Activated T-helper 1 cell treated with anti-CD3 and anti-CD28 coated beads, Interleukin-2, amount 50 U/mL, for 16 hours (primary cell): ENCODE measurements around the gene SYNE2.

Experiments
- DNase-seq, 2 donors: peaks; one replicate each; pipeline ENCODE4 v3.0.0-alpha.2; 2020; ENCODE audit warnings: low read depth in 1 of 2, low spot score in 1 of 2

Gene SYNE2

DNA sequence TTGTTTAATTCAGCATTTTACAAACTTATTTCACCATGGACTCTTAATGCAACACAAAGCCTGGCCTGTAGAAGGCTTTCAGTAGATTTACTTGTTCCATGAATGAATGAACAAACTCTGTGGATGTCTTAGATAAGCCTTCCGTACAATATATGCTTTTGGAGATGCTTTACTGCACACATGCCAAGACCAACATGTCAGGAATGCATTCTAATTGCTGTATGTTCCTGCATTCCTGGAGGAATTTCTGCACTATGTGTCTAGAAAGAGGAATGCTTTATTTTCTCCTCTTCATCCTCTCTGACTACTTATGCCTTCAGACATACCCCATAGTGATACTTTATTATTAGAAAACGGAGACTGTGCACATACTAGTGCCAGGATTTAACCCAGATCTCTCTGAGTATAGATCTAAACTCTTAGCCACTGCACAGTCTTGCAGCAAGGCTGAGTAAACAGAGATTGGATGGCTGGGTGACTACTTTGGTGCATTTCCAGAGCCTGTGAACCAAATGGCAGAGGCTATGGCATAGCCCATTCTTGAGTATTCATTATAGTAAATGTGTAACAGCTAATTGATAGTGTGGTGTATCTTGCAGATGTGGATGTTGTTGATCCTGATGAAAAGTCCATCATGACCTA, 108.2 kb downstream of the SYNE2 start:
- no peak for DNase-seq

DNA sequence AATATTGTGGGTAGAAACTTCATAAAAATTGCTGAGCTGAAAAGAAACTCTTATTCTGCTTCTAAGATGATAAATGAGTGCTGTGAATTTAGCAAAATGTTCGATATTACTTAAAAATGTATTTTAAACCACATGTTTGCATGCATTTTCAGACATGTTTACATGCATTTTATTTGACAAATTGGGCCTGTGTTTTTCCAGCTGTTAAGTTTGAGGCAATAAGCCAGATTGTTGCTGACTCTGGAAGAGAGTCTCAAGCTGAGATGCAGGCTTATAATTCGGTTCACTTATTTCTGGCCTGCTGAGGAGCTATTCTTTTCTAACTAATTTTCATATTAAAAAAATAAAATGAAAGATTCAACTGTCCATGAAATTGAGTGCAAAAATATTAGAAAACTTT, 110.1 kb downstream of the SYNE2 start:
- no peak for DNase-seq

DNA sequence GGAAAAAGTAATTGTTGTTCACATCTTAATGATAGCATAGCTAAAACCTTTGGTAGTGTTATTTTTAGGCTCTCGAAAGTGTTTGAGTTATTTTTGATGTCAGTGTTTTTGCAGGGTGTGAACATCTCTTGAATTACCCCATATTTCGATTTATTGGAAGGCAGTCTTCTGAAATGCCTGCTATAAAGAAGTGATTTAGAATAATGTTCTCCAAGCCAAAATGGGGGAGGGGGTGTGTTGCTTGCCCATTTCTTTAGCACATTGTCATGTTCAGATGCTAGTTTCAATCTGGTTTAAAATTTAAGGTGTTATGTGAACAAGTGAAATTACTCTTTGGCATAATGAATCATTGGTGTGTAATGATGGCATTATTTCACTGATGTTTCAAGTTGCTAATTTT, 110.6 kb downstream of the SYNE2 start:
- DNase-seq: no peak

DNA sequence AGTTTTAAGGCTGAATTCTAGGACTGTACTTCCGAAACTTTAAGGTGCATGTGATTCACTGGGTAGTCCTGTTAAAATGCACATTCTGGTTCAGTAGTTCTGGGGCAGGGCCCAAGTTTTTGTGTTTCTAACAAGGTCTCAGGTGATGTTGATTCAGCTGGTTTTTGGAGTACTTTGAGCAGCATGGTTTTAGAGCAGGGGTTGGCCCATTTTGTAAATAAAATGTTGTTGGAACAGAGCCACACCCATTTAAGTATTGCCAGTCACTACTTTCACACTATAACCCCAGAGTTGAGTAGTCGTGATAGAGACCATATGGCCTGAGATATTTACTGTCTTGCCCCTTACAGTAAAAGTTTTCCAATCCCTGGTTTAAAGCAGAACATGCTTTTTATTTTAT, 111.3 kb downstream of the SYNE2 start:
- DNase-seq: no peak

DNA sequence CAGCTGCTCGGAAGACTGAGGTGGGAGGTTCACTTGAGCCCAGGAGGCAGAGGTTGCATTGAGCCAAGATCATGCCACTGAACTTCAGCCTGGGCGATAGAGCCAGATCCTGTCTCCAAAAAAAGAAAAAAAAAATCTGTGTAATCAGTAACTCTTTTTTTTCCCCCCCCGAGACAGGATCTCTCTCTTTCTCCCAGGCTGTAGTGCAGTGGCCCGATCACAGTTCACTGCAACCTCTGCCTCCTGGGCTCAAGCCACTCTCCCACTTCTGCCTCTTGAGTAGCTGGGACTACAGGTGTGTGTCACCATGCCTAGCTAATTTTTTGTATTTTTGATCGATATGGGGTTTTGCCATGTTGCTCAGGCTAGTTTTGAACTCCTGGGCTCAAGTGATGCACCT, 113.6 kb downstream of the SYNE2 start:
- DNase-seq: no peak

DNA sequence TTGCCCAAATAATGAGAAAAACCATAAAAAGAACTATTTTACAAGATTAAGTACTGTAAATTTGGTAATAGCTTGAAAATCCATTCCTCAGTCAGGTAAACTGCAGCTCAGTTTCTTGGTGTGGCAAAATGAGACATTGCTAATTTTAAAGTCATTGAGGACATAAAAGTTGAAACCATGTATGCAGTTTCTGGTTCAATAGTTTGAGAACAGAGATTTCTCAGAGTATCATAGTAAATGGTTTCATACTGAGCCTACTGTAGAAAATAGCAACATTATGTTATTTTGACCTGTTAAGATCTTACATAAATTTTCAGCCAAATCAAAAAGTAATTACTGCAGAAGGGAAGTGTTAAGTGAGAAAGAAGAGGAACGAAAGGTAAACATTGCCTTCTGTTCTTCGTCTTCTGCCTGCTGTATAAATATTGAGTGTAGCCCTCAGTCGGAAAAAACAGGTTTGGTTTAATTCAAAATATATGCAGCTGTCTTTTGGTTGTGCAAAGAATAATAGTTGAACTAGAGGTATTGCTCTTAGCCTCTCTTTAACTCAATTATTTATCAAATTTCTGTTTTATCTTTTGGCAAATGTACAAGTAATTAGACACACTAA, 119.6 kb downstream of the SYNE2 start:
- DNase-seq: no peak

DNA sequence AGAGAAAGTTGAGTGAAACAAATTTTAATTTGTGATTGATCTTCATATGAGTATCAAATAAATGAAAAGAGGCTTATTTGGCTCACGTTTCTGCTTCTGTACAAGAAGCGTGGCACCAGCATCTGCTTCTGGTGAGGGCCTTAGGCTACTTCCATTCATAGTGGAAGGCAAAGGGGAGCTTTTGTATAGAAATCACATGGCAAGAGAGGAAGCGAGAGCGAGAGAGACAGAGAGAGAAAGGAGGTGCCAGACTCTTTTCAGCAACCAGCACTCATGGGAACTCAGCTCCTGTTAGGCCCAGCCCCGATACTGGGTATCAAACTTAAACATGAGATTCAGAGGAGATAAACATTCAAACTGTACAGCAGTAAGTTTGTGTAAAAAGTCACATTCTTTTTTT, 121.4 kb downstream of the SYNE2 start:
- no peak for DNase-seq

DNA sequence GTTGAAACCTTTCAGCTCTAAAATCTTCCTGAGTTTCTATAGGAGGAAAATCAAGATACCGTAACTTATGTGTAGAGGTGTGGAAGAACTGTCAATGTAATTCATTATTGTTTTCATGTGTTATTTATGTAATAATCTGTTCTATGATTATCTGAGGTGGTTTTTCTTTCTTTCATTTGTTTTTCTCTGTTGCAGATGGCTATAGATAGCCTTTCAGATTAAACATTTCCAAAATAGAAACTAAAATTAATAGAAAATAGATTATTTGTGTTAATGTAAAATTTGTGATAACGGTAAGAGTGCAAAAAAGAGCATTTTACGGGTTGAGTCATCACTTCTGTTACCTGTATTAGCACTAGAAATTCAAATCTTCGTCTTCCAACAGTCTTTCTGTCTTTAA, 128.8 kb downstream of the SYNE2 start:
- no peak for DNase-seq

DNA sequence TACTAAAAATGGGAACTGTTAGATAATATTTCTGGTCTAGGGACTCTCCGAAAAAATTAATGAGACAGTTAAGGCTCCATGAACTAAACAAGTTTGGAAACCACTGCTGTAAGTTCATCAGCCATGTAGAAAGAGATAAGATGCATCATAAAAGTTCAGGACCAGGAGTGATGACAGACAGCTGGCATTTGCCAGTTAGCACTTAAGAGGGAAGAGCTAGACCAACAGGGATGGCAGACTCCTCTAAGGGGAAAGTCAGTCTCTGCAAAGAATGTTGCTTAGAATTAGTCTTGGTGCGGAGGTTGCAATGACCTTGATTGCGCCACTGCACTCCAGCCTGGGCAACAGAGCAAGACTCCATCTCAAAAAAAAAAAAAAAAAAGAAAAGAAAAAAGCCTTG, 129.4 kb downstream of the SYNE2 start:
- no peak for DNase-seq

DNA sequence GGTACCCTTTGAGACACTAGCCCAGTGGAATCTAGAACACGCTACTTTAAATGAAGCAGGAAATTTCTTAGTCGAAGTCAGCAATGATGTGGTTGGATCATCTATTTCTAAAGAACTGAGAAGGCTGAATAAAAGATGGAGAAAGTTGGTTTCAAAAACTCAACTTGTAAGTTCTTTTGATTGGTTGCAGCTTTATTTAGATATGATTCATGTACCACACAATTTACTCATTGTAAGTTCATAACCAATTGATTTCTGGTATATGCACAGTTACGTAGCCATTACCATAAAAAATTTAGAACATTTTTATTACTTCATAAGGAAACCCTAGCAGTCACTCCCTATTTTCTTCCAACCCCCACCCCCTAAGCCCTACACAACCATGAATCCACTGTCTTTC, 129.8 kb downstream of the SYNE2 start:
- no peak for DNase-seq

DNA sequence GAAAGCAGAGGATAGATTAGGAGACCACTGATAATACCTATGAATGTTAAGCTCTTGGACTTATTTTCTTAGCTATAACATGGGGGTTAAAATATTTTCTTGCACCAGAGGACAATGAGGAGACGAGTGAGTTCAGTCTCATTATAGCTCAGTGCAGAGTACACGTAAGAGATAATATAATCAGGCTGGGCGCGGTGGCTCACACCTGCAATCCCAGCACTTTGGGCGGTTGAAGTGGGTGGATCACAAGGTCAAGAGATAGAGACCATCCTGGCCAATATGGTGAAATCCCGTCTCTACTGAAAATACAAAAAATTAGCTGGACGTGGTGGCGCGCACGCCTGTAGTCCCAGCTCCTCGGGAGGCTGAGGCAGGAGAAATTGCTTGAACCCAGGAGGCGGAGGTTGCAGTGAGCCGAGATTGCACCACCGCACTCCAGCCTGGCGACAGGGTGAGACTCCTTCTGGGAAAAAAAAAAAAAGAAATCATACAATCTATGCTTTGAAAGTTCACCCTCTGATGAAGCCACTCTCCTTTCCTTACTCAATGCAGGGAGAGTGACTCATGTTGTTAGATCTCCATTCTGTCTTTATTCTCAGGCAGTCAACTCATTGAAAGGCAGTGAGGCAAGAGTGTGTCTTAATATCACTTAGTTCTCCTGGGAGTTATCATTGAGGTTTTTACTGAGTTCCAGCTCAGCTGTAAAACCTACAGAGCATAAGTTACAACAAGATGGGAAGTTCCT, 134.2 kb downstream of the SYNE2 start:
- no peak for DNase-seq

DNA sequence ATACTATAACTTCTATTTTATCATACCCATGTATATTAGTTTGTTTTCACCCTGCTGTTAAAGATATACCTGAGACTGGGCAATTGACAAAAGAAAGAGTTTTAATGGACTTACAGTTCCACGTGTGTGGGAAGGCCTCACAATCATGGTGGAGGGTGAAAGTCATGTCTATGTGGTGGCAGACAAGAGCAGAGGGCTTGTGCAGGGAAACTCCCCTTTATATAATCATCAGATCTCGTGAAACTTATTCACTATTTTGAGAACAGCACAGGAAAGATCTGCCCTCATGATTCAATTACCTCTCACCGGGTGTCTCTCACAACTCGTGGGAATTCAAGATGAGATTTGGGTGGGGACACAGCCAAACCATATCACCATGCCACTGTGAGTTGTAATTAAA, 135.8 kb downstream of the SYNE2 start:
- DNase-seq: no peak

DNA sequence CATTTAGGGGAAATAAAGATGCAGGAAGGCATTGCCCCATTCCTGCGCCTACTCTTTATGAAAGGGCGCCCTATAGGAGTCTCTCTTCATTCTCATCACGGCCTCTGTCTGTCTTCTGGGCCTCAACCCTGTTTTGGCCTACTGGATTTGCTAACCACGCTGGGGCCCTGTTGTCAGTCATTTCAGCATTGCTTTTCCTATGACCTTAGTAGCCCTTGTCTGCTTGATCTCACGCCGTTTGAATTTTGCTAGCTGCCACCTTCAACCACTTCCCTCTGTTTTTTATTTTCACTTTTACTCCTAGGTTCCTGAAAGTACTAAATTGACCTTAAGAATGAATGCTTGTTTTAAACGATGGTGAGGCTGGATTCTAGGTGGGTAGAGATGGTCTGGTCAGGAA, 139.0 kb downstream of the SYNE2 start:
- no peak for DNase-seq

DNA sequence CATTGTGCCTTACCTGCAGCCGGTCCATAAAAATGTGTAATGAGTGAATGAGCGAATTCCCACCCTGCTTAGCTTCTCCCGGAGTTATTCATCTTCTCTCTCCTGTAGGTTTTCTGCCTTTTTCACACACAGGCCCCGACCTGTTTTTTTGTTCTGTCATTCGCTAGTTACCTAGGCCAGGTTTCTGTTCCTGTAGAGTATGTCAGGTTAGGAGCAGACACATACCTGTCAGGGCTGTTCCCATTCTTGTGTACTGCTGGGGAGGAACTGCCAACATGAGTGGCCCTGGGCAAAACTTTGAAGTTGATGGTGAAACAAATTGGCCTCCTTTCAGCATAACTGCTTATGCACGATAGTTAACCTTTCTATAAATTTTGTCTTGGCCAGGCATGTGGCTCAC, 140.1 kb downstream of the SYNE2 start:
- no peak for DNase-seq

DNA sequence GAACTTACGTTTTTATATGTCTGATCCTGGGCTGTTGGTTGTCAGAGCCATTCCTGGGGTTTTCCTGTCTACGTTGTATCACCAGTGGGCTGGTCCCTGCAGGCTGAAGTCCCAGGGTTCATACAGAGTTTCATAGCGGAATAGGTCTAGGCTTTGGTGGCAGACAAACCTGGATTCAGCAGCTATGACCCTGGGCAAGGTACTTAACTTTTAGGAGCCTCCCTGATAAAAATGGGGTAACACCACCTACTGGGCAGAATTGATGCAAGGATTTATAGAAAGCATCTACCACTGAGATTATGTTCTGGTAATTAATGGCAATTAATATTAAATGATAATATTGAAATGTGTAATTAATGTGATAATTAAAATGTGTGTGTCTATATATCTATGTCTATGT, 141.2 kb downstream of the SYNE2 start:
- no peak for DNase-seq

DNA sequence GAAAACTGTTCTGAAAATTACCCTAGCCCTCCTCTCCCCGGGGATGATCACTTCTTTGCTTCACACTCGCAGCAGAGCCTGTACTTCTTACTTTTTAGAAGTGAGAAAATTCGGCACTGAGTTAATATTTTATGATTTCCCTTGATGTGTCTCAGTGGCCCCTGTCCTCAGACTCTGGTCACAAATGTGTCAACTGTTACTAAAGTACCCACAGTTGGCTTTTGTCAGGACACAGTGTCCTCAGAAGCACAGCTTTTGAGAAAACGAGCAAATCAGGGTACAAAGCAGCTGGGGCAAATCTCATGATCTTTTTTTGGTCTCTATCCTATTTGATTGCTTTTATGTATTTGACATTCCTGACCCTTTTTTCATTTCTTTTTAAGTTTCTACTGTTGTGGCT, 142.5 kb downstream of the SYNE2 start:
- no peak for DNase-seq

DNA sequence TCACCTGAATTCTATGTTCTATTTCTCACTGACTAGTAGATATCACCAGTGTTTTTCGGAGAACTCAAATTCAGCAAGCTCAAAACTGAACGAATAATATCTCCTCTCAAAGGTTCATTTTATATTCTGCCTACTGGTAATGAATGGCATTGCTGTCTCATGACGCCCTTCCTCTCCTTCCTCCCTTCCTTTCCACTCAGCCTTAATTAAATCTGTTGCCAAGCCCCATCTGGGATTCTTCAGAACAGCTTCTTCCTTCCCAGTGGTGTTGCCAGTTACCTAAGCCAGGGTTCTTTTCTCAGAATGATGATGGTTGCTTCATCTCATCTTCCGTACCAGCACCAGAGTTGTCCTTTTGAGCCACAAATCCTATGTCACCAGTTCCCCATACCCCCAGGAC, 143.2 kb downstream of the SYNE2 start:
- DNase-seq: no peak

DNA sequence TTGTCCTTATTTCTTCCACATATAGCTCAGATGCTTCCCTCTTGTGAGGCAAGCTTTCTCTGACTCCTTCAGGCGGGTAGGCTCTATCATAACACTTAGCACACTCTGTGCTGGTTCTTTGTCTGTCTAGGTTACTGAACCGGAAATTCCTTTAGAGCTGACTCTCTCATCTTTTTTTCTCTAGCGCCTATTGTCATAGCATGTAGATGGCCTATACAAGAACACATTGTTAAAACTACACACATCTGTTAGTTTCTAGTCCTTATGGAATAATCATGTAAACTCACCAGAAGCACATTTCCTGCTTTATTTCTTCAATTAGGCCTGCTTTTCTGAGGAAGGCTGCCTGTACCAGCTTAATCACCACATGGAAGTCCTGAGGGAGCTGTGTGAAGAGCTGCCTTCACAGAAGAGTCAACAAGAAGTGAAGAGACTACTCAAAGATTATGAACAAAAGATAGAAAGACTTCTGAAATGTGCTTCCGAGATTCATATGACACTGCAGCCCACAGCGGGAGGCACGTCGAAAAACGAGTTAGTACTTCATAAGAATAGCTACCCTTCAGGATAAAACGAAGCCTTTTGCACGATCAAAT, 143.9 kb downstream of the SYNE2 start:
- no peak for DNase-seq

DNA sequence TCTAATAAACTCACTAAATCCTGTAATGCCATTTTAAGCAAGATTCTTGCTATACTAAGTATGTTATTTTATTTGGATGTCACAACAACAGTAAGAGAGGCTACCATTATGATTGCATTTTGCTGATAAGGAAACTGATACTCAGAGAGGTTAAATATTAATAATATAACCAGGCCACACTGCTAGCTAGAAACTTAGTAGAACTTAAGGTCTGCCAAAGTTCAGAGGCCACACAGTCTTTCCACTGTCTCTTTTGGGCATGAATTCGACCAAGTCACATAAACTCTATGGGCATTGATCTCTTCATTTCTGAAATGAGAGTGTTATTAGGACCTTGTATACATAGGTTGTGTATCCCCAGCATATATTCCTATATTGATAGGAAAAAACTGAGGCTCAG, 147.9 kb downstream of the SYNE2 start:
- no peak for DNase-seq

DNA sequence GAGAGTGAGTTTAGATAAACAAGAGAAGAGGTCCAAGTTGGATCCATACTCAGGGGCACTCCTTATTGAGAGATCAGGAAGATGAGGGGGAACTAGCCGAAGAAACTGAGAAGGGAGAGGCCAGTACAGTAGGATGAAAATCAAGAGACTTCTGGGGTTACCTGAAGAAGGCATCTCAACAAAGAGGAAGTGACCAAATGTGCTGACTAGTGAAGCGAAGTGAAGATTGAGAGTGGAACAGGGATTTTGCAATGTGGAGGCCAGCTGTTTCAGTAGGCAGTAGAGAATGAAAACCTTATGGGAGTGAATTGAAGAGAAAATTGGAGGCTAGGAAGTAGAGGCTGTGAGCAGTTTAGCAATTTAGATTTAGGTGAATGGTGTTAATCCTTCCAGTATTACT, 153.0 kb downstream of the SYNE2 start:
- DNase-seq: no peak

DNA sequence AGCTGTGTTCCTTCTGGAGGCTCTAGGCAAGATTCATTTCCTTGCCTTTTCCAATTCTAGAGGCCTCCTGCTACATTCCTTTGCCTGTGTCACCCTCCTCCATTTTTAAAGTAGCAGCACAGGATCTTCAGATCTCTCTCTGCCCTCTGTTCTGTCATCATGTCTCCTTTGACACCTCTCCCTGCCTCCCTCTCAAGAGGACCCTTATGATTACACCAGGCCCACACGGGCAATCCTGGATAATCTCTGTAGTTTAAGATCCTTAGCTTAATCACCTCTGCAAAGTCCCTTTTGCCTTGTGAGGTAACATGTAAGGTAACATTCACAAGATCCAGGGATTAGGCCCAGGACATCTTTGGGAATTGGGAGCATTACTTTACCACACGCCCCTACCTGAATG, 155.2 kb downstream of the SYNE2 start:
- DNase-seq: no peak

DNA sequence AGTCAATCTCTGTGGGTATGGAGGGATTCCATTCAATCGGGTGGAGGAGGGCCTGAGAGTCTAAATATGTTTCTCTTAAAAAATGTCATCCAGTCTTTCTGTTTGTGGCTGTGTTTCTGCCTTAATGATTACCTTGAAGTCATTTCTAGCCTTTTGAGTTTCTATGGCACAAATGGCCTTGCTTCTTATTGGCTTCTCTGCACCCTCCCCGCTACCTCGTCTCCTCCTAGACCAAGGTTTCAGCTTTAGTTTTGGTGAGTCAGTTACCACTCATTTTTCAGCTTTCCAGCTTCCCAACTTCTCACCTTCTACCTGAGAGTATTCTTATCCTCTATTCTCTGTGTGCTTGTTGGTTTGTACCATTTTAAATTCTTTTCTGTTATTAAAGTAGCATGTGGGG, 159.2 kb downstream of the SYNE2 start:
- DNase-seq: no peak
